ENCODE data around the gene PRR23E. TPM values are rescaled to one million over a fixed set of nuclear protein-coding genes. Genes with fewer than 3 reads are reported as not detected.

Gene PRR23E
- total and polyA plus RNA-seq, 2 experiments from 2014 or later = not detected

DNA sequence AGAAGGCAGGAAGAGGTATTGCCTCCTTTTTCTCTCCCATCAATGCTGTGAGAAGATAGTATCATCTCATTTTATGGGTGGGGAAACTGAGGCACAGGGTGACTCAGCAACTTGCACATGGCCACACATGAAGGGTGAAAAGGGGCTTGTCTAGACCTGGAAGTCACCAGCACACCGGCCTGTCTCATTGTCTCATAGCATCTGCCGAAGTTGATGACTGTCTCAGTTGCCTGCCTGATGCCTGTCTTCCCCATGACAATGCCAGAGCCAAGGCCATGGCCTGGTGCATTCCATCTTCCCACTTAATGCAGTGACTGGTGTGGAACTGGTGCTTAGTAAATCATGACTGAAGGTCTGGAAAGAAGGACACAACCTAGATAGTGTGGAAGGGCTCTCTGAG, 27.9 kb upstream of the PRR23E start (continued):
- TF ChIP-seq REST (IDR thresholded peaks at IDR 0.05; ENCODE audit: unreplicated experiment) = no peak

DNA sequence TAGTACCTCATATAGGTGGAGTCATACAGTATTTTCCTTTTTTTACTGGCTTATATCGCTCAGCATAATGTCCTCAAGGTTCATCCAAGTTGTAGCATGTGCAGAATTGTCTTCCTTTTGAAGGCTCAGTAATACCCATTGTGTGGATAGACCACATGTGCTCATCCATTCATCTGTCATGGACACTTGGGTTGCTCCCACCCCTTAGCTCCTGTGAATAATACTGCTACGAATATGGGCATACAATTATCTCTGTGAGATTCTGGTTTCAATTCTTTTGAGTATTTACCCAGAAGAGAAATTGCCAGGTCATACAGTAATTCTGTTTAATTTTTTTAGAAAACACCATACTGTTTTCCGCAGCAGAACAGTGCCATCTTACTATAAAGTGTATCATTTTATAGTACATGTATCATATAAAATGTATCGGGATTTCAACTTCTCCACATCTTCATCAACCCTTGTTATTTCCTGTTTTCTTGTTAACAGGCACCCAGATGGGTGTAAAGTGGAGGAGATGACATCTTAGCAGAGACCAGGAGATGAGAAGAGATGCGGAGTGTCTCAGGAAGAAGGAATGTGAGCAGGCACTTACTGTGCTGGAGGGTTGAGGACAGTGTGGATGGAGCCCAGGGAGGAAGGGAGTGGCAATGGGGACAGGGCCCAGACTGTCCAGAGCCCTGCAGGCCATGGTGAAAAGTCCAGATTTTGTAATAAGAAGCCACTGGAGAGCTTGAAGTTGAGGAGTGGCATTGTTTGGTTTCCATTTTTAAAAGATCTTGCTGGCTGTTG, 27.0 kb upstream of the PRR23E start:
- H3K4me1 ChIP-seq (ENCODE audit: insufficient read depth) = no peaks in the 10 kb centered on the region
- no peak overlapping the region for H3K4me3 ChIP-seq
- H3K9me3 Mint-ChIP-seq = no peaks in the 10 kb centered on the region
- DNase-seq (ENCODE audit: low spot score) (no peak), ATAC-seq (no peak)
- H3K36me3 Mint-ChIP-seq (ENCODE audit: low read depth) = no peaks in the 10 kb centered on the region
- no peak overlapping the region for H2AFZ ChIP-seq
- H3K79me2 ChIP-seq (replicated peaks; ENCODE audit: insufficient read depth) = no peaks in the 10 kb centered on the region
- no peaks in the 10 kb centered on the region for H3K27me3 ChIP-seq (ENCODE audit: insufficient read depth)
- no peaks in the 10 kb centered on the region for H3K36me3 ChIP-seq (ENCODE audit: insufficient read depth)
- H3K27me3 Mint-ChIP-seq (ENCODE audit: insufficient read depth, low read depth, poor library complexity) = peaks cover 8% of the 10 kb centered on the region
- no peaks in the 10 kb centered on the region for H3K9me2 ChIP-seq (ENCODE audit: insufficient read depth)
- H4K20me1 ChIP-seq (replicated peaks; ENCODE audit: insufficient read depth) = no peaks in the 10 kb centered on the region
- TF ChIP-seq POLR2AphosphoS5 (IDR thresholded peaks at IDR 0.05; ENCODE audit: low read depth) (no peak), ZNF462 (CRISPR knock-in tag; IDR thresholded peaks at IDR 0.05) (no peak), REST (IDR thresholded peaks at IDR 0.05; ENCODE audit: unreplicated experiment) (no peak), STAT1 (IDR thresholded peaks at IDR 0.05; ENCODE audit: unreplicated experiment) (no peak), NANOG (IDR thresholded peaks at IDR 0.05; ENCODE audit: borderline replicate concordance) (no peak)
- no peak overlapping the region for H3K27ac Mint-ChIP-seq
- no peak overlapping the region for H3K4me3 Mint-ChIP-seq
- no peak overlapping the region for H3K4me2 ChIP-seq
- no peaks in the 10 kb centered on the region; the same call in 1 of the 3 replicates for H3K4me1 Mint-ChIP-seq
- no peak overlapping the region for H3K27ac ChIP-seq (ENCODE audit: low read depth)
- H3F3A ChIP-seq (replicated peaks; ENCODE audit: low read depth) = no peaks in the 10 kb centered on the region

Data from GM23338 (cell line).